Hypothalamus (tissue), 51 donors: Measurements from ENCODE around the gene S100A7.

Experiments used
- DNase-seq, 51 donors: peaks; one replicate each; lab custom pipeline; 2025; lab: John Stamatoyannopoulos, UW

The S100A7 gene

DNA sequence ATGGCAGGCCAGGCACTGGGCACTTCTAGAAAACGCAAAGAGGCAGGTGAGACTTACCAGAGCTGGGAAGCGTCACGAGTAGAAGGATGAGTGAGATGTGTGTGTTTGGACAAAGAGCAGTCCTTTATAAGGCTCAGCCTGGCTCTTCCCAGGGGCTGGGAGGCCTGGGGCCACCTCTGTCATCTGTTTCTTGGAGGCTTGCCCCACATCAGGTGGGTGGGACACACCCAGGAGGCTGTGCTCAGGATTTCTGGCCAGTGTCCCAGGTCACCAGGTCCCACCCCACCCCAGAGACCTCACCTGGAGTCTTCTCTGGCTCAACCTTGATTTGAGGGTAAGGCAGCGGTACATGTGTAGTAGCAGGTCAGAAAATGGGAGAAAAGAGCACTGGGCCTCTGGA is at the start of gene S100A7:
S100A7 (minus strand) TSS at position 101 of the 400 bp plus-strand sequence. CDS start 1,638 bp downstream, outside the sequence.
- DNase-seq, result no peak

DNA sequence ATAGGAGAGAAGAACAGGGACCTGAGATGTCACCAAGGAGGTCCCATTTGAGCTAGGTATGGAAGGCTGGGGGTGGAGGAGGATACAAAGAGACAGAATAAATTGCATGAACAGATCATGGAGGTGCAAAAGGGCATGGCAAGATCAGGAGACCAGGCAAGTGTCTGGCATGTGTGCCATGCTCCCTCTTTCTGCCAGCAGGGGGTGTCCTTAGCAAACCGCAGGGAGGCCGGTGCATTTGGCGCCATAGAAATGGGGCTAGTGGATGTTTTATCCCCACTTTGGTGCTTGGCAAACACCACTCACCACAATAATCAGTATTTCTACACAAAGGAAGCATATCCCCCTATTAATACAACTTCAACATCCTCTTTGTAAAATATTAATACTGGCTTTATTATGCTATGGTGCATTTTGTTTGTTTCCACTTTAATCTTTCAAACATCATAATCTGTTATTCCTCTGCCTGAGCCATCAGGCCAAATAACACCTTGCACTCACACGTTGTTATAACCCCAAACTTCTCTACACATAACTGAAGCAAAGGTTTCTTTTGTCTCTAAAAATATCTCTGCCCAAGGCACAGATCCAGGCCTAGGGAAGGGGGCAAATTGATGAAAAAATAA is 49.4 kb upstream of the S100A7 start:
- DNase-seq, result peak in 4 of 51 donors; percentile 3 to 25 (median 20)

DNA sequence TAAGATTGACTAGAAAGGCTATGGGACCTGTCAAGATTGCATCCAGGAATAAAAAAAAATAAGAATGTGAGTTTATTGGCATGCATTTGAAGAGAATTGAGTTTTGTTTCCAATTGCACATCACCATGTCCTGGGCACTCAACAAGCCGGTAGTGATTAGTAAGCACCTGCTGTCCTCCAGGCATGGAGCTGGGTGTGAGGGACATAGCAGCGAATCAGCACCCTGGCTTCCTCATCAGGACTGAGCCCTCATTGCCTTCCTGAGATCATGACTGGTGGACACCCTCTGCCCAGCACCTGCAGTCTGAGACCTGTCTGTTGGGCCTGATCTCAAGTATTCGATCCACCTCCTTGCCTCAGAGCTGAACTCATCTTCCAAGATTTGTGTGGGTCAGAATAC is 48.6 kb upstream of the S100A7 start:
- no peak for DNase-seq

DNA sequence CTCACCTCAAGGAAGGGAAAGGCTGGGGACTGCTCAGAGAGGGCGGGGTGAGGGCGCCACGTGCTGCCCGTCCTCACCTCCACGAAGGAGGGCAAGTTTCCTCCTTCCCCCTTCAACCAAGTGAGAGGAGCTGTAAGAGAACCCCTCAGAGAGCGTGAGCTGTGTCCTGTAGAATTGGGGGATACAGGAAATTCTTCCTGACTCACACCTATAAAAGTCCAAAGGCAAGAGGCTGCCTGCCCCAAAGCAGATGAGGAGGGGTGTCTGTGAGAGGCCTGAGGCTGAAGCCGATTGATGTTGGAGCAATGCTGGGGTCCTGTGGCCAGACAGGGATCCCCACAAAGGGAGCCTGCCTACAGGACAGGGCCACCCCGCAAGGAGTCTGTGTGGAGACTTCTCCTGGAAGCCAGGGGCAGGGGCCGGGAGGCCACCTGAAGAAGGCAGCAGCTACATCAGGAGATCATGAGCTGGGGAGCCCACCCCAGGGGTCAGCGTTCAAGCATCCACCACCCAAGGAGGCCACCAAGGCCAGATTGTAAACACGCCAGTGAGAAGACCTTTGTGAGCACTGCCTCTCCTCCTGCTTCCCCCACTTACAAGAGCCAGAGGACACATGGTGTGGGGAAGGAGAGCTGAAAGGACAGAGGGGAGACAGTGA is 47.6 kb upstream of the S100A7 start:
- no peak for DNase-seq

DNA sequence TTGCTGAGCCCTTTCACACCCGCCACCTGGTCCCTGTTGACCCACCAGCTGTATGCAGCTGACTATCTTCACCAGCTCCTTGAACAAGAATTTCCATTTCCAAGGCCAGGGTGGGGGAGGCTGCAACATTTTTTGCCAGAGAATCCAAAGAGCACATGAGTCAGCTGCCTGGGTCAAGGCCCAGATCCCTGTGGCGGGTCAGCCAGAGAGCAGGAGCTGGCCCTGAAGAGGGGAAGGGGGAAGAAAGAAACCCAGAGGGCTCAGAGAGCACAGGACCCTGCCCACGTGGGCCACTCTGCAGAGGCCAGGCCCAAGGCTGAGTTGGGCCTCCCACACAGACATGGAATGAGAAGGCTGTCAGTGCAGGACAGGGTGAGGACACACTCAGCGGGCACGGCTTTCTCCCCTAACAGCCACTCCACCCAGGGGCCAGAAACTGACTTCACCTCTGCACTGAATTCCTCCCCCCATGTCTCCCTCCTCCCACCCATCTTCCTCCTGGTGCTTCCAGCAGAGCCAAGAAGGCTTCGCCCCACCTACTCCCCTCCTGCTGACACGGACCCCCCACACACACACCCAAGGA is 46.5 kb upstream of the S100A7 start:
- peak in 11 of 51 donors; percentile 16 to 80 (median 31) for DNase-seq

DNA sequence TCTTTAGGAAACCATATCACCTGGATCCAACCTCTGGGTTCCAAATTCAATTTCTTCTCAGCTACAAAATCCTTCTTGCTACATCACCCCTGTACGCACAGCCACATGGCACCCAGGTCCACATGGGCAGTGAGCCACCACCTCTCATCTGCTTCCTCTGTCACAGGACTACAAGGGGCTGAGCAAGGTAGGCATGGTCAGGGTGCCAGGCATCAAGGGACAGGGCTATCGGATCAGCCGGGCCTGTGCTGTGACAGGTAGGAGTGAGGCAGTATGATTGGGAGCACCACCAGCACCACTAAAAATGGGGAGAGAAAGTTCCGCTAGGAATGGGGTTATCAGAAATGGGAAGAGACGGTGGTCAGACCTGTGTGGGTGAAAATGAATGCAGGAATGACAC is 45.9 kb upstream of the S100A7 start:
- no peak for DNase-seq

DNA sequence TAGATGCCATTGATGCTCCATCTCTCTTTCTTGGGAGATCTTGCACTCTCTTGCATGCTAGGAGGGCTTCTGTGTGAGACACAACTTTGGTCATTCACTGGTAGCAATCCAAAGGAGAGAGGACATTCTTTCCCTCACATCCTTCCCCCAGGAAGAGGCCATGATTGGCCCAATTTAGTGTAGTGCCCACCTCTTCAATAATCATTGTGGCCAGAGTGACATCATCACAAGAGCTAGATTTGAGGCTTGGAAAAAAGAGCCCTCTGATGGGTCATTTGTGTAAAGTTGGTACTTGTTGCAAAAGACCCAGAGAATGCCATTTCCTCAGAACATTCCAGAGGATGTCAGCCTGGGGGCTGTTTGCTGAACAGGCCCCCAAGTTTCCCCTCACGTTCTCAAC is 45.1 kb upstream of the S100A7 start:
- DNase-seq, result no peak

DNA sequence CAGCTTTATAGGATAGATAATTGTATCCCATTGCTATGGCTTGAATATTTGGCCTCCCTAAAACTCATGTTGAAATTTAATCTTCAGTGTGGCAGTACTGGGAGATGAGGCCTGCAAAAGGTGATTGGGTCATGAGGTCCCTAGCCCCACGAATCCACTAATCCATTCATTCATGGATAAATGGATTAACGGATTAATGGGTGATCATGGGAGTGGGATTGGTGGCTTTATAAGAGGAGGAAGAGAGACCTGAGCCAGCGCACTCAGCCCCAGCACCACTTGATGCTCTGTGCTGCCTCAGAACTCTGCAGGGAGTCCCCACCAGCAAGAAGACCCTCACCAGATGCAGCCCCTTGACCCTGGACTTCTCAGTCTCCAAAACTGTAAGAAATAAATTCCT is 43.3 kb upstream of the S100A7 start:
- no peak for DNase-seq

DNA sequence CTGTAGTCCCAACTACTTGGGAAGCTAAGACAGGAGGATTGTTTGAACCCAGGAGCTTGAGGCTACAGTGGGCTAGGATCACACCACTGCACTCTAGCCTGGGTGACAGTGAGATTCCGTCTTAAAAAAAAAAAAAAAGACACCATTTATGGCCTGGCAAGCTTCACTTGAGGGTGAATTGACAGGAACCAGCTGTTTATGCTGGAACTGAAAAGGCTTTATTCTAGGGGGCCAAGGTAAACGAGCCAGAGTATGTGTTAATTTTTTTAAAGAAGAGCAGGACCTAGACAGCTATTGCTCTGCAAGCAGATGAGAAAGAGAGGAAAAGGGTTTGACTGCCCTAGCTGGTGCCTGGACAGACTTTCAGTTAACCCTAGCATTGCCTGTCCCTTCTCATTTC is 38.3 kb upstream of the S100A7 start:
- DNase-seq, result no peak

DNA sequence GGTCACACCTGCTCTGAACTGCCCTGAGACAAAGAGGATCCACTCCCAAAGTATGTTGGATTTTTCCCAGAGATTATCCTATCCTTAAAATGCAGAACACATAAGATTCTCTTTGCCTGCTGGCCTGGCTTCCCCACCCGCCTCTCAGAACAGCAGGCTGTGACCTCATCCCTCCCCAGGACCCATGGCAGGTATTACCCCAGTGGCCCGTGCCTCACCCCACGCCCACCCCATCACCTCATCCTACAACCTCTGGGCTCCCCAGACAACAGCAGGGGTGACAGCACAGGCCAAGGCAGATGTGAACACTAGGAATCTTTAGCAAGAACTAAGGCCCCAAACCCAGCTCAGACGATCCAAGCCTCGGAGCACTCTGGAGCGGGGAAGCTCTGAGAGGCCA is 35.1 kb upstream of the S100A7 start:
- DNase-seq, result no peak

DNA sequence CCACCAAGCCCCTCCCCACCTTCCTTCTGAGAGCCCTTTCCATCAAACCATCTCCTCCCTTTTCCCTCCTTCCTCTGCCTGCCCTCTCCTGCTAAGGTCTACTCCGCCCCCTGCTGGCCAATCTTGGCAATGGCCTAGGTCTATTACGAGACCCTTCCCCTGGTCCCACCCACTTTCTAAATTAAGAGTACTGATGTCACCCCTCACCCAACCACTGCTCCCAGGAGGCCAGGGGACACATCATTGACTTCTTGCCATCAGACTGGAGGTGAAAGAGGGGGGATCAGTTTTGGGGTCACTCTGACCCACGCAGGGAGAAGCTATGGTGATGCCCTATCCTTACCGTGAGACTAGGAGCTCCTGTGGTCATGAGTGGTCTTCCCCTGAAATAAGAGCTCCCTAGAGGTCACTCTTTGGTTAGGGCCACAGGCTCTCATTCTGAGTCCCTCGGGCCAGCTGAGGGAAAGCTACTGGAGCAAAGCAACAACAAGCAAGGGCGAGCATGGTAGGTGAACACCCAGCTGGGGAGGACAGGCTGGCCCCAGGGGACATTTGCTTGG is 34.6 kb upstream of the S100A7 start:
- peak in 37 of 51 donors; percentile 1 to 64 (median 27) for DNase-seq

DNA sequence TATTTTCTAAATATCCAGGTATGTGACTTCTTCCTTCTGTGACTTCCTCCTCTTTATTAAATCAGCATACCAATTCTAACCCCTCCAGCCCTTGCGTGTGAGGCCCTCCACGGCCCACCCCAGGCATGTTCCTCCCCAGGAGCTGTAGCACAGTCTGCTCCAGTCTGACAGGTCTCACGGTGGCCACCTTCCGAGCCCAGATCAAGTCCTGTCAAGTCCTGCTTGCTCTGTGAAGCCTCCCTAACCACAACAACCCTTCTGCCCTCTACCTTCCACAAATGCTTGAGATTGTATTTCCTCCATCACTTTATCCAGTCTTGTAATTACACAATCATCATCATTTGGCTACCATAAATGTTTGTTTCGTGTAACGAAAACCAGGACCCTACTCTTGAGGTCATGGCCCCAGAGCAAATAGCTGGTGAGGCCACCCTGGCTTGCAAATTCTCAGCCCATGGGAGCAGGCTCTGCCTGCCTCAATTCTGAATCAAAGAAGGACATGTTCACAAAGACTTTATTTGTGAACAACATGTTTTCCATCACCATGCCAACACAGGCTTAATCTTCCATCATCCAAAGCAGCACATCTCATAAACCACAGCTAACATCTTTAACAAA is 33.0 kb upstream of the S100A7 start:
- DNase-seq, result no peak

DNA sequence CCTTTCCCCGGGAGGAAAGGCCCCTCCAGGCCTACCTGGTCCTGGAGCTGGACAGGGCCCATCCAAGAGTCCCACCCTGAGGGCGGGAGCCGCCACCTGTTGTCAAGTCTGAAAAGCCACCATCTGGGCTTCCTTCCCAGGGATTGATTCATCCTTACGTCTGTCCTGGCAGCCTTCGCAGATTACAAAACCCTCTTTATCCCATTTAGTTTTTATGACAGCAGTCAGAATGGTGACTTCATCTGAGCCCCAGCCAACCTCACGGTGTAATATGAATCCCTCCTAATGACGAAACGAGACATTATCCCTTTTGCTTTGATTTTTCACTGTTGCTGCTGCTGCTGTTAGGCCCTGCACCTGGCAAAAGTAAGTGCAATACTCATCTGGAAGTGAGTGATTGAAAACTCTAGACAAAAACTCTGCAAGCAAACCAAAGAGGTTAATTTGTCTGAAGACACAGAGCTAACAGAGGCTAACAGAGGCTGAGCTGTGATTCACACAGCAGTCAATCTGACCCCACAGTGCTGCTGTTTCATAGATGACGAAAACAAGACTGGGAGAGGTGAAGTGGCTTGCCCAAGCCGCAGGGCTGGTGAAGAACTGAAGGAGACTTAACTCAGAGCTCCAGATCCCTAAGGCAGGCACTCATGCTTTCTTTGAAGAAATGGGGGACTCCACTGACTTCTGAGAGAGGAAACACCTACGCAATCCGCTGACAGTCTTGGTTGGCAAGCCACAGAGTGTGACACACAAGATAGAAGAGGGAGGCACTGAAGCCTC is 30.0 kb upstream of the S100A7 start:
- DNase-seq, result peak in 11 of 51 donors; percentile 1 to 73 (median 38)

DNA sequence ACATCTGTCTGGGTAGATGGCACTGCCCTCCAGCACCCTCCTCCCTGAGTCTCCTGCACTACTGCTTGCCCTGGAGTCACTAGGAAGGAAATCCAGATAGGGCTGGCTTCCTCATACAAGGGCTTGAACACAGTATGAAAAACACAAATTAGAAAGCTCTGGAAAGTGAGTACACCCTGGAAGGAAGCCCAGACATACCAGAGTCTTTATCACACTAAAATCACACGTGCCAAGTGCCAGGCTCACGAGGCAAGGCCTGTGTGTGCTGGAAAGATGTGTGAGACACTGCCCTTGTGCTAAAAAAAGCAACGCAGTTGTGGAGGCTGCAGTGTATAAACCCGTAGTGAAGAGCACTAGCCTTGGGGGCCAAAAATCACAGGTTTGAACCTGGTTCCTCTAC is 28.3 kb upstream of the S100A7 start:
- DNase-seq, result peak in 1 of 51 donors; percentile 24

DNA sequence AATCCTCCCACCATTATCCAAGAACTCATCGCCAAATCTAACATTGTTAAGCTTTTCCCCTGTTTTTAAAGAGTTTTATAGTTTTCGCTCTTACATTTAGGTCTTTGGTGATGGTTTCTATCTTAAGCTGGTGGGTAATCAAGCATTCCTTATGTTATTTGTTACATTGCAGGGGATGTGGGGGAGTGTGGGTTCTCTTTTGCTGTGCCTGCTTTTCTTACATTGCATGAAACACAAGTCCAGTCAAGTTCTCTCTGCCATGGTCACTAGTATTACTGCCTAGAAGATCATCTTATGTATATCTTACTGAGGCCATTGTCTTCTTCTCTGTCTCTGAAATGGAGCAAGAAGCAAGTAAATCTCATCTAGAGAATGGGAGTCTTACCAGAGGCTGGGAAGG is 27.3 kb upstream of the S100A7 start:
- DNase-seq, result no peak

DNA sequence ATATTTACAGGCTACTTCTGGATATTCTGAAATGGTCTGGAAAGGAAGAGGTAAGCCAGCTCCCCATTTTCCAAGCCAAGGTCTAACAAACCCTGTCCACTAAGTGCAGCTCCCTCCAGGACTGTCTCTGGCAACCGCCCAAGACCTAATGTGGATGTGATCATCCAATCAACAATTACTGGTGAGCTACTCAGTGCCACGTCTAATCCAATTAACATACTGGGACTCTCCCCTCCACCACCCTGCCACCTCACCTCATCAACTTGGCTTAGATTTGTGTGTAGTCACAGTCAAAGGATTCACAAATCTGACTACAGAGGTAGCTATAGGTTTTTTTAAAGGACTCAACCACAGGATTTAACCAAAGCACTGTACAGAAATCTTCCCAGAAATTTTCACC is 25.4 kb upstream of the S100A7 start:
- no peak for DNase-seq

DNA sequence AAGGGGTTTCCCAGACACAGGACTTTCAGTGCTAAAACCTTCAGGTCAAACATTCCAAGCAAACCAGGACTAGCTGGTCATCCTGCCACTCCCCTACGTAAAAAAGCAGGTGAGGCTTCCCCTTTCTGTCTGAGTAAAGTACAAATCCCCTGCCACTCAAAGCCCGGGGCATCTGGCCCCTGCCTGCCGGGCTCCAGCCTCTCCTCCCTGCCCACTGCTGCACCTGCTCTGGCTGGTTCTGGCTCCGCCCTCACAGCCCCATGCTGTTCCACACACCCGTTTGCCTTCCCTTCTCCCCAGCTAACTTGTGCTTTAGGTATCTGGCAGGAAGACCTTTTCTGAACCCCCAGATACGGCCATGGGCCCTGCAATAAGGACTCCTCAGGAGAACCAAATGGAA is 23.3 kb upstream of the S100A7 start:
- no peak for DNase-seq

DNA sequence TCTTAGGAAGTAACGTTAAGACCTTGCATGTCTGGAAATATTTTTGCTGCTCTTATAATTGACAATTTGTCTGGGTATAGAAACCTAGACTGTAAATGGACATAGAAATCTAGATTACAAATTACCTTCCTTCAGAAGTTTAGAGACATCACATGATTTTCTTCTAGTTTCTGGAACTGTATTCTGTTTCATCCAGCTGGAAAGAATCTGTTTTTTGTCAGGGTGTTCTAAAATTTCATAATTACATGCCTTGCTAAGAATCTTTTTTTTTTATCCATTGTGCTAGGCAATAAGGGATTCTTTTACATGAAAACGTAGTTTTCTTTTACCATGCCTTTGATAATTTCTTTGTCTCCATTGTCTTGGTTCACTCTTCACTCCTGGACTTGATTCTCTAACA is 20.7 kb upstream of the S100A7 start:
- no peak for DNase-seq

DNA sequence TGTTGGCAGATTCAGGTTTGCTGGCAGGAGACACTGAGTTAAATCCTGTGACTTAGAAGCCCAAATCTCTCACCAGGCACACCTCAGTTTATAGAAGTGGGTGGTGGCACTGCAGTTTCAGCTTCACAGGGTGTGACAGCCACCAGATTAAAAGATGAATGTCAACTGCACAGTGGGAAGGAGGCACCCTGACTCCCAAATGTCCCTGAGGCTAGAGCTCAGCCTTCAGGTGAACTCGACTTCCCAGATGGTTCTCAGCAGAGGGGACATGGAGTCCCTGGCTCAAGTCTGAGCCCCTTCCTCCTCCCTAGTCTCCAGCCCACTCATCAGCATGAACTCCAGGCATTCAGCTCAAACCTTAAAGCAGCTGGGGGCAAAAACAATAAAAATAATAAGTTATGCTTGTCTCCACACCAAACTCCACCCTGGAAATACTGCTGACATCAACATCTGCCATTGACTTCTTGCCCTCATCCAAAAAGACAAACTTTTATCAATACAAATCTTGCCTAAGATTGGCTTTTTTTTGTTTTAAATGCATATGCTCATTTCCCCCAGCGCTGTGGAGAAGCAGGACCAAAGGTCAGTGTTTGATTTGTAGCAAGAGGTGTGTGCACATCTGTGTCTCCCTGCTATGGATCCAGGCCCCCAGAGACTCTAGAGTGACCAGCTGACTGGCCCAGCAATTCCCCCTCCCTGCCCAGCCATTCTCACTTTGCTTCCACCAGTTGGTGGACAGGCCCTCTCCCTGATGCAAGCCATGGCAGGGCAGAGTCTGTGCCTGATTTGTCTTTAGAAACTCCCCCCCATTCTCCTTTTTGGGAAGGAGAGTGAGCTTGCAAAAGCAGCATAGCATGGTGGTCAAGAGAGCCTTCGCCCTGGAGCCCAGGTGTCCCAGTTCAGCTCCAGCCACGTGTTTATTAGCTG is 18.5 kb upstream of the S100A7 start:
- DNase-seq, result no peak
